GM04503 (cell line): ENCODE measurements around the gene ELFN2.
"Not testable (repeated sequence)": the region's sequence is repeated elsewhere in the genome, so short reads cannot be mapped to it uniquely, and the experiment has no call there.

Experiments
- DNase-seq: peaks from one replicate; pipeline ENCODE4 v3.0.0-alpha.2; 2012; ENCODE audit warnings: low read depth

ELFN2 gene

DNA sequence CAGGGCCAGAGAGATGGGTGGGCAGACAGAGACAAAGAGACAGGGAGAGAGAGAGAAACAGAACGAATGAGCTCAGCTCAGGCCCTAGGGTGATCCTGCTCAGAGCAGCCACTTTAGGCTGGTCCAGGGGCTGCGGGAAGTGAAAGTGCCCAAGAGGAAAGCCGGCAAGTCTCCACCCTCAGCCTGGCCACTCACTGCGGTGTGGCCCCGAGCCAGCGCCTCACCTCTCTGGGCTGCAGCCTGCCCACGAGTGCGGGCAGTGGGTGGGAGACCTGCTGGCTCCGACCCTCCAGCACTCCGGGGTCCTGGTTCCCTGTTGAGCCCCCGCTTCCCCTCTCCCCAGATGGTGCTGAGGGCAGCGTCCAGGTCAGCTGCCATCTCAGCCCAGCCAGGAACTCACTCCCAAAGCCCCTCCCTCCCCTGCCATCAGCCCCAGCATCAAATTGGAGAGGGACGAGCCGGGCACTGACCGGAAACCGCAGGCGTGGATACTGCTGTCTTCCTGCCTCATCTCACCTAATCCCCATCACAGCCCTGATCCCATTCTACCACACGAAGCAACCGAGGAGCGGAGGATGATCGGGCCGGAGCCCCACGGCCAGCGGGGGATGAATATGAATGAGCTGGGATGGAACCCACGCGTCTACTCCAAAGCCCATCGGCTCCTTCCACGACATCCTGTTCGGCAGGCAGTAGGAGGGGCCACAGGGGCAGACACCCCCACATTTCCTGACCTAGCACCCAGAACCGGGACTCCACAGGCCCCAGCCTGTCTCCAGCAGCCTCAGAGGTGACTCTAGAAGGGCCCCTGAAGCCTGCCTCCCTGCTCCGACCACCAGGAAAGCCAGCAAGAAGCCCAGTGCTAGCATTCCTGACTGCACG lies 16.9 kb downstream of the ELFN2 start:
- no peak for DNase-seq

GRCh38 chr22:37409459-37410050 lies 17.7 kb downstream of the ELFN2 start:
- no peak for DNase-seq

- DNase-seq = no peak
Observed at GRCh38 chr22:37409031-37409430, 18.2 kb downstream of the ELFN2 start.

DNA sequence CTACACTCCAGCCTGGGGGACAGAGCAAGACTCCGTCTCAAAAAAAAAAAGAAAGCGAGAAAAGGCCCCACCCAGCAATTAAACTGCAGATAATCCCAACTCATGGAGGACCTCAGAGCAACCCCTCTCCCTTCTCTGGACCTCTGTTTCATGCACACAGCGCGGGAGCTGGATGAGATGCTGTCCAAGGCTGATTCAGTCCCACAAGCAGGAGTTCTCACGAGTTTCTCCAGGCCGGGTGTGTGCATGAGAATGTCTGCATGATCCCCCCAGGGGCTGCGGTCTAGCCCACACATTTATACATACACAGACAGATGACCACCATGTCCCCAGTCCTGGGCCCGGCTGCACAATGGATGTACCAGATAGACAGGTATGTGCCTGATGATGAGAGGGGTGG lies 19.4 kb downstream of the ELFN2 start:
- no peak for DNase-seq

DNA sequence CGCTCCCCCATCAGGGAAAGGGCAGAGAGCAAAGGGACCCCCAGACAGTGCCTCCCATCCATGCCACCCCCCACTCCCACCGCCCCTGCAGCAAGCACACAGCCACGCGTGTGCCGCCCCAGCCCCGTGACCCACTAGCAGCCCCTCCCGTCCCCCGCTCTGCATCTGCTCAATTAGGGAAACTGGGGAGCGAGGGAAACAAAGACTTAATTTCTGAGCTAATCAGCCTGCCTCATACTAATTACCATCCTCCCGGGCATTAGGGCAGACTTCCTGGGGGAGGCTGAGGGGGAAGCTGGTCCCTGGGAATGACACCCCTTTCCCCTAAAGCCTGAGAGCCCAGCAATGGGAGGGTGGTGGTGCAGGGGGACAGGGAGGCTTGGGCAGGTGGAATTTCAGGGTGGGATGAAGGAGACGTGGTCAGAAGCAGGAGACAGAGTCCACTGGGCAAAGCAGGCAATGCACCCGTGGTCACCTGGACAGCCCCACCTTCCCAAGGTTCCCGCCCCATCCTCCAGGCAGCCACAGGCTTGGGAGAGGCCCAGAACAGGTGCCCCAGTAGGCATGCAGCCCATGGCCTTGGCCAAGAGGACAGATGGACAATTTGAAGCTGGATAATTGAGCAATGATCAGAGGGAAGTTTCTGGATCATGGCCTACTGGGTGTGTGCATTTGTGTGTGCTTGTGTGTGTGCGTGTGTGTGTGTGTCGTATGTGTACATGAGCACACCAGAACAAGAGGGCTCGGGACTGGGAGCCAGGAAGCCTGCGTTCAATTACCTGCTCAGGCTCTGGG lies 20.6 kb downstream of the ELFN2 start:
- DNase-seq = no peak

DNA sequence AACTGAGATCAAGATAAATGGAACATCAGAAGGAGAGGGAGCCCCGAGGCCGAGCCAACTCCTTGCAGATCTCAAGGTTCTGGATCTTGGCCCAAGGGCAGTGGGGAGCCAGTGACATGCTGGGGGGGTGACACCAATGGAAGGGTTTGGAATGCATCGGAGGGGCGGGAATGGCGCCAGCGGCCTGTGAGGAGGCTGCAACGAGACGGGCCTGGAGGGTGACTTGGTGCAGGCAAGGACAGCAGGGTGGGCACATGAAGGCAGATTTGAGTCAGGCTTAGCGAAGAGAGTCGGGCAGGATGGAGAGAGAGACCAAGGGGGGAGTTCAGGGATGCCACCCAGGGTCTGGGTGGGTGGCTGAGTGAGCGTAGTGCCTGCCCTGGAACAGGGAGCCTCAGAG lies 23.2 kb downstream of the ELFN2 start:
- no peak for DNase-seq

GRCh38 chr22:37403267-37403960 lies 23.9 kb downstream of the ELFN2 start:
- no peak for DNase-seq

GRCh38 chr22:37402184-37402506 lies 25.1 kb downstream of the ELFN2 start:
- no peak for DNase-seq

GRCh38 chr22:37401401-37402183 lies 25.7 kb downstream of the ELFN2 start:
- no peak for DNase-seq

- no peak for DNase-seq
Observed at GRCh38 chr22:37400719-37401118, 26.6 kb downstream of the ELFN2 start.

DNA sequence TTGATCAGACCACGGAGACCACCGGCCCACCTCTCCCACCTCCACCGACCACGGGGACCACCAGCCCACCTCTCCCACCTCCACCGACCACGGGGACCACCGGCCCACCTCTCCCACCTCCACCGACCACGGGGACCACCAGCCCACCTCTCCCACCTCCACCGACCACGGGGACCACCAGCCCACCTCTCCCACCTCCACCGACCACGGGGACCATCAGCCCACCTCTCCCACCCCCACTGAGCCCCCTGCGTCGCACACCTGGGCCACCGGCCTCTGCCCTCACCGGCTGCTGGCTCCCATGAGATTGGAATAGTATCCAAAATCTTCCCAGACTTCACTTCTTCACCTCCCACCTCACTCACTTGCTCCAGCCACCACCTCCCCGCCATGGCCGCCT lies 27.8 kb downstream of the ELFN2 start:
- not testable (repeated sequence) for DNase-seq

- no peak for DNase-seq
Observed at GRCh38 chr22:37397226-37397625, 30.1 kb downstream of the ELFN2 start.

DNA sequence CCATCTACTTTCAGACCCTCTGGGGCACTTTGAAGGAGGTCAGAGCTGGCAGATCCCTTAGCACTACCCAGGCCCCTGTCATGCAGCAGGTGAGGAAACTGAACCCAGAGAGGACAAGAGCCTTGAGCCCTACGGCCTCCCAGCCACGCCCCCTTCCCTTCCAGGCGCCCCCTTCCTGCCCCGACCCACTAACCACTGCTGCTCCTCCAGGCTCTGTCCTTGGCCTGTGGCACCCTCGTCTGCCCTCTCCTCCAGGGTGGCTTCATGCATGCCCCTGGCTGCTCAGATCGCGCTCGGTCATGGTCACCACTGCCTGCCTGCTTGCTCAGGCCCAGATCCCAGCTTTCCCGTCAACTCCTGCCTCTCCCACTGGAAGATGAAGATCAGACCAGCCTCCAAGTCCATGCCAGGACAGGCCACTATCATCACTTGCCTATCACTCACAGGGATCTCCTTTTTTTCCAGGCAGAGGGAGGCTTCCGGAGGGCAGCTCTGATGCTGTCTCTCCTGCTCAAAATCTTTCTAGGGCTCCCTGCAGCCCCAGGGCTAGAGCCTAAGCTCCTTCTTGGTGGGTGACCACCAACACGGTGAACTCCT lies 30.7 kb downstream of the ELFN2 start:
- DNase-seq = no peak

GRCh38 chr22:37394341-37394740 lies 32.9 kb downstream of the ELFN2 start:
- no peak for DNase-seq

GRCh38 chr22:37393746-37394145 lies 33.5 kb downstream of the ELFN2 start:
- DNase-seq = no peak

DNA sequence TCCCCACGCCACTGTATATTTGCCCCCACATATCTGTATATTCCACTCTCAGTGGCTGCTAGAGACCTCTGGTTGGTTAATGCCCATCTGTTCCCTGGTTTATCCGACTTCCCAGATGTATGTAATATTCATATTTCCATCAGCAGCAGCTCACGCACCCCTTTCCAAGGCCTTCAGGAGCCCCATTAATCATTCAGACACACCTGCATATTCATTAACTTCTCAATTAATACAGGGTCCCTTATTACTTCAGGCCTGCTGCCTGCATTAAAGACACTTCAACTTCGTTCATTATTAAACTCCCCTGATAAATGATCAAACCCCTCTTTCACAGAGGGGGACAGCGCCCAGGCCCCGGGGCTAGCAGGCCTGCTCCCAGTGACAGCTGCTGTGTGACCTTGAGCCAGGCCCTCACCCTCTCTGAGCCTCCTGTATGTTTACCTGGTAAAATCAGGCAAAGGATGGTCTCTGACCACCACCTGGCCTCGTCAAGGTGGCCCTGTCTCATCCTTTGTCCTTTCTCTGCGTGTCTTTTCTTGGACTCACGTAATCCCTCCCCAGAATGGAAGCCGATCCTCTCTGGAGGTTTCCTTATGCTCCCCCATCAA lies 34.5 kb downstream of the ELFN2 start:
- no peak for DNase-seq

- DNase-seq = no peak
Observed at GRCh38 chr22:37391702-37392101, 35.6 kb downstream of the ELFN2 start.

DNA sequence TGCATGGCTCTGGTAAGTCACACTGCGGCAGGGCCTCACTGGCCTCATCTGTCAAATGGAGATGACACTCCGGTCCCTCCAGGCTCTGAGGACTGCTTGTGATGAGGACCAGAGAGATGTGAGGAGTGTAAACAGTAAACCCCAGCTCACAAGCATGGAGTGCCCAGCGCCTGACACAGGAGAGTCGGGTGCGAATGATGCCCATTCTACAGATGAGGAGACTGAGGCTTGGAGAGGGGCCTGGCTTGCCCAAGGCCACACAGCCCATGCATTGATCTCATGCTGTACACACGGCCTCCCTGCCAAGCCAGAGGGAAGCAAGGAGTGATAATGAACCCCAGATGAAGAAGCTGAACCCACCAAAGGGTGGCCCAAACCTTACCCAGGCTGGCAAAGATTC lies 37.2 kb downstream of the ELFN2 start:
- DNase-seq = no peak

- no peak for DNase-seq
Observed at GRCh38 chr22:37388538-37388937, 38.7 kb downstream of the ELFN2 start.

DNA sequence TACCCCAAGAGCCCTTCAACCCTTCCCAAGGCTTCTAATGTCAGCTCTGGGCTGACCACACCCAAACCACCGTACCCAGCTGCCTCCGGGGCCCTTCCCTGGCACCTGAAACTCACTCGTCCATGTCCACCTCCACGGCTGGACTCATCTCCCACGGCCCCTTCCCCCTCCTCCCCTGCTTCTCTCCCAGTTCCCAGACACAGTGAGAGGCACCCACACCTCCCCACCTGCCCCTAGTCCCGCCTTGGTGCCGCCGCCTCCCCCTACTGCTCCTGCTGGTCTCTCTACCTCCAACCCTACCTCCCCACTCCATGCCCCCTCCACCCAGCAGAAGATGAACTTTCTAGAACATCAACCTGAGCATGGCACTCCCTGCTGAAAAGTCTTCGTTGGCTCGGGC lies 39.5 kb downstream of the ELFN2 start:
- no peak for DNase-seq

GRCh38 chr22:37386441-37386840 lies 40.8 kb downstream of the ELFN2 start:
- DNase-seq = no peak
